Glutamatergic neuron (in vitro differentiated cells): ENCODE measurements around the gene PEPD. TPM values are rescaled to one million over a fixed set of nuclear protein-coding genes. Genes with fewer than 3 reads are reported as not detected.

ENCODE experiments used
- DNase-seq: peaks from one replicate; pipeline ENCODE4 v3.0.0; 2022
- H3K27ac Mint-ChIP-seq: one replicate; pipeline ENCODE4 v1.8.0; 2020; ENCODE audit warnings: mild to moderate bottlenecking, mixed read lengths, inconsistent platforms; ENCODE audit not compliant: unreplicated experiment
- H3K27me3 Mint-ChIP-seq: one replicate; pipeline ENCODE4 v1.8.0; 2020; ENCODE audit warnings: mild to moderate bottlenecking, moderate library complexity, mixed read lengths, inconsistent platforms; ENCODE audit not compliant: unreplicated experiment
- H3K36me3 Mint-ChIP-seq: one replicate; pipeline ENCODE4 v1.8.0; 2020; ENCODE audit warnings: mild to moderate bottlenecking, mixed read lengths, inconsistent platforms; ENCODE audit not compliant: unreplicated experiment
- H3K4me1 Mint-ChIP-seq: one replicate; pipeline ENCODE4 v1.8.0; 2020; ENCODE audit warnings: mild to moderate bottlenecking, low read depth, mixed read lengths, inconsistent platforms; ENCODE audit not compliant: unreplicated experiment
- H3K4me3 Mint-ChIP-seq: one replicate; pipeline ENCODE4 v1.8.0; 2020; ENCODE audit warnings: mild to moderate bottlenecking, mixed read lengths, inconsistent platforms; ENCODE audit not compliant: unreplicated experiment
- H3K9me3 Mint-ChIP-seq: one replicate; pipeline ENCODE4 v1.8.0; 2020; ENCODE audit warnings: mild to moderate bottlenecking, moderate library complexity, mixed read lengths, inconsistent platforms; ENCODE audit not compliant: unreplicated experiment
- CTCF ChIP-seq: fragments of 200-600 bp; sonication (generic); IDR thresholded peaks from one replicate; pipeline ENCODE4 v1.5.0; 2021; ENCODE audit not compliant: partially characterized antibody, unreplicated experiment
- total RNA-seq: library from RNA; stranded (reverse); fragmentation: NEBNext Ultra II Directional; extraction: Animal tissue kit (Norgen Biotek cat#: 25700); gene quantifications from one replicate; pipeline ENCODE4 v1.2.1, GENCODE V29; 2021; ENCODE audit not compliant: unreplicated experiment

The PEPD gene
- total RNA-seq, 1 donor from 2014 or later: 93.3 TPM

- no peaks in the 10 kb centered on the region for H3K36me3 Mint-ChIP-seq
- DNase-seq: peak; percentile 2
- TF ChIP-seq CTCF: no peak
- H3K4me3 Mint-ChIP-seq: no peak overlapping the region
- peaks cover 21% of the 10 kb centered on the region for H3K4me1 Mint-ChIP-seq
- peaks cover 15% of the 10 kb centered on the region for H3K9me3 Mint-ChIP-seq
- H3K27ac Mint-ChIP-seq: peak overlapping the region; percentile 28
- H3K27me3 Mint-ChIP-seq: peaks cover 11% of the 10 kb centered on the region
Observed at GRCh38 chr19:33465371-33465770, 56.2 kb downstream of the PEPD start.

- Mint-ChIP-seq H3K9me3 (peaks cover 15% of the 10 kb centered on the region), H3K4me1 (peaks cover 17% of the 10 kb centered on the region), H3K36me3 (no peaks in the 10 kb centered on the region), H3K27ac (no peak overlapping the region), H3K4me3 (no peak overlapping the region), H3K27me3 (peaks cover 14% of the 10 kb centered on the region)
- TF ChIP-seq CTCF: no peak
- no peak for DNase-seq
Observed at GRCh38 chr19:33464733-33465115, 56.9 kb downstream of the PEPD start.

- no peak for TF ChIP-seq CTCF
- peaks cover 11% of the 10 kb centered on the region for H3K27me3 Mint-ChIP-seq
- no peak overlapping the region for H3K27ac Mint-ChIP-seq
- H3K4me1 Mint-ChIP-seq: peaks cover 12% of the 10 kb centered on the region
- peaks cover 14% of the 10 kb centered on the region for H3K9me3 Mint-ChIP-seq
- no peaks in the 10 kb centered on the region for H3K36me3 Mint-ChIP-seq
- H3K4me3 Mint-ChIP-seq: no peak overlapping the region
- DNase-seq: peak; percentile 6
Observed at GRCh38 chr19:33464010-33464732, 57.4 kb downstream of the PEPD start.

GRCh38 chr19:33463199-33463598, 58.4 kb downstream of the PEPD start:
- Mint-ChIP-seq H3K27ac (no peak overlapping the region), H3K4me1 (peaks cover 9% of the 10 kb centered on the region), H3K27me3 (peaks cover 13% of the 10 kb centered on the region), H3K4me3 (no peak overlapping the region), H3K36me3 (no peaks in the 10 kb centered on the region), H3K9me3 (peaks cover 14% of the 10 kb centered on the region)
- peak; percentile 6 for DNase-seq
- no peak for TF ChIP-seq CTCF

GRCh38 chr19:33462112-33462791, 59.3 kb downstream of the PEPD start:
- no peak overlapping the region for H3K4me3 Mint-ChIP-seq
- DNase-seq: peak; percentile 7
- H3K9me3 Mint-ChIP-seq: peaks cover 8% of the 10 kb centered on the region
- no peaks in the 10 kb centered on the region for H3K36me3 Mint-ChIP-seq
- peaks cover 8% of the 10 kb centered on the region for H3K4me1 Mint-ChIP-seq
- H3K27ac Mint-ChIP-seq: no peak overlapping the region
- TF ChIP-seq CTCF: no peak
- peaks cover 9% of the 10 kb centered on the region for H3K27me3 Mint-ChIP-seq
